Neural cell (in vitro differentiated cells): Measurements from ENCODE around the gene RGS14. TPM values are rescaled to one million over a fixed set of nuclear protein-coding genes. Genes with fewer than 3 reads are reported as not detected.

Source experiments
- H2AFZ ChIP-seq: fragments of 200-600, 300-800 bp; sonication (generic), shearing (Covaris generic); 2 replicates; pipeline ENCODE4 v1.6.0; 2014; ENCODE audit warnings: low read depth, mild to moderate bottlenecking, antibody characterized with exemption, low read length, moderate library complexity
- H3F3A ChIP-seq: fragments of 200-600 bp; shearing (Covaris generic); 2 replicates; pipeline ENCODE4 v1.6.1; 2016; ENCODE audit warnings: mild to moderate bottlenecking, moderate library complexity, mixed read lengths, antibody characterized with exemption, low read length; ENCODE audit not compliant: insufficient read depth, poor library complexity, severe bottlenecking
- H3K27ac ChIP-seq: fragments of 200-600, 300-800 bp; sonication (generic), shearing (Covaris generic); 2 replicates; pipeline ENCODE4 v1.5.1; 2014; ENCODE audit warnings: mild to moderate bottlenecking, low read length, moderate library complexity
- H3K27me3 ChIP-seq: fragments of 300-800, 200-600 bp; sonication (generic), shearing (Covaris generic); 2 replicates; pipeline ENCODE4 v1.6.0; 2014; ENCODE audit warnings: mild to moderate bottlenecking, low read depth, low read length, moderate library complexity; ENCODE audit not compliant: insufficient read depth
- H3K36me3 ChIP-seq: fragments of 300-800, 200-600 bp; sonication (generic), shearing (Covaris generic); 2 replicates; pipeline ENCODE4 v1.5.1; 2014; ENCODE audit warnings: mild to moderate bottlenecking, antibody characterized with exemption, low read length, moderate library complexity; ENCODE audit not compliant: insufficient read depth
- H3K4me2 ChIP-seq: fragments of 300-800, 200-600 bp; sonication (generic), shearing (Covaris generic); 2 replicates; pipeline ENCODE4 v1.6.0; 2014; ENCODE audit warnings: mild to moderate bottlenecking, low read length
- H3K4me3 ChIP-seq: fragments of 300-800, 200-600 bp; sonication (generic), shearing (Covaris generic); 2 replicates; pipeline ENCODE4 v1.5.1; 2014; ENCODE audit warnings: mild to moderate bottlenecking, low read length, moderate library complexity
- H3K79me2 ChIP-seq: fragments of 200-600 bp; shearing (Covaris generic); replicated peaks from 2 replicates; pipeline ENCODE4 v1.6.0; 2014; ENCODE audit warnings: mild to moderate bottlenecking, low read length, moderate library complexity; ENCODE audit not compliant: insufficient read depth
- H3K9ac ChIP-seq: fragments of 300-800, 200-600 bp; sonication (generic), shearing (Covaris generic); 2 replicates; pipeline ENCODE4 v1.6.1; 2016; ENCODE audit warnings: mild to moderate bottlenecking, low read length, mixed read lengths
- H3K9me2 ChIP-seq: fragments of 200-600 bp; shearing (Covaris generic); 2 replicates; pipeline ENCODE4 v1.6.1; 2016; ENCODE audit warnings: mild to moderate bottlenecking, low read length, mixed read lengths; ENCODE audit not compliant: insufficient read depth
- H3K9me3 ChIP-seq: fragments of 200-600, 300-800 bp; sonication (generic), shearing (Covaris generic); 2 replicates; pipeline ENCODE4 v1.6.1; 2016; ENCODE audit warnings: mild to moderate bottlenecking, mixed run types, low read length, moderate library complexity, mixed read lengths
- H4K20me1 ChIP-seq: fragments of 200-600 bp; shearing (Covaris generic); 2 replicates; pipeline ENCODE4 v1.6.1; 2016; ENCODE audit warnings: mild to moderate bottlenecking, mixed run types; ENCODE audit not compliant: insufficient read depth
- CTCF ChIP-seq: fragments of 450-650 bp; IDR thresholded peaks from 2 replicates; pipeline ENCODE4 v1.5.1; 2014; ENCODE audit warnings: antibody characterized with exemption, mild to moderate bottlenecking, moderate library complexity; ENCODE audit not compliant: poor library complexity, severe bottlenecking
- EP300 ChIP-seq: fragments of 450-650 bp; conservative IDR thresholded peaks from 2 replicates; pipeline ENCODE4 v1.6.1; 2014; ENCODE audit warnings: antibody characterized with exemption, mild to moderate bottlenecking, moderate library complexity; ENCODE audit not compliant: poor library complexity, severe bottlenecking
- EZH2 ChIP-seq: fragments of 200-600, 300-800 bp; shearing (Covaris generic), sonication (generic); IDR thresholded peaks from 2 replicates; pipeline ENCODE4 v1.6.1; 2014; ENCODE audit warnings: antibody characterized with exemption, low read length, borderline replicate concordance, mild to moderate bottlenecking; ENCODE audit not compliant: insufficient read depth, poor library complexity, severe bottlenecking
- MXI1 ChIP-seq: fragments of 450-650 bp; conservative IDR thresholded peaks from 2 replicates; pipeline ENCODE4 v1.6.1; 2014; ENCODE audit warnings: antibody characterized with exemption, mild to moderate bottlenecking; ENCODE audit not compliant: poor library complexity, severe bottlenecking
- POLR2AphosphoS5 ChIP-seq: IDR thresholded peaks from 2 replicates; pipeline ENCODE4 v1.6.1; 2012
- RAD21 ChIP-seq: fragments of 450-650 bp; conservative IDR thresholded peaks from 2 replicates; pipeline ENCODE4 v1.6.1; 2014; ENCODE audit warnings: antibody characterized with exemption, mild to moderate bottlenecking, moderate library complexity
- SMC3 ChIP-seq: fragments of 450-650 bp; conservative IDR thresholded peaks from 2 replicates; pipeline ENCODE4 v1.6.1; 2014; ENCODE audit warnings: antibody characterized with exemption, mild to moderate bottlenecking, moderate library complexity; ENCODE audit not compliant: poor library complexity
- TAF1 ChIP-seq: IDR thresholded peaks from 2 replicates; pipeline ENCODE4 v1.6.1; 2012; ENCODE audit warnings: low read depth
- polyA plus RNA-seq: library from polyadenylated mRNA; depleted of rRNA; stranded (reverse); fragments of >200 nt; gene quantifications from 2 replicates; pipeline ENCODE4 v1.2.3, GENCODE V29; 2014
- TF ChIP-seq, protein P1 (sequence below): IDR thresholded peaks from 2 replicates; pipeline ENCODE4 v1.6.1; 2012; ENCODE audit warnings: borderline replicate concordance

RGS14 gene
- polyA plus RNA-seq, 1 donor from 2014 or later, result 32.3 TPM

DNA sequence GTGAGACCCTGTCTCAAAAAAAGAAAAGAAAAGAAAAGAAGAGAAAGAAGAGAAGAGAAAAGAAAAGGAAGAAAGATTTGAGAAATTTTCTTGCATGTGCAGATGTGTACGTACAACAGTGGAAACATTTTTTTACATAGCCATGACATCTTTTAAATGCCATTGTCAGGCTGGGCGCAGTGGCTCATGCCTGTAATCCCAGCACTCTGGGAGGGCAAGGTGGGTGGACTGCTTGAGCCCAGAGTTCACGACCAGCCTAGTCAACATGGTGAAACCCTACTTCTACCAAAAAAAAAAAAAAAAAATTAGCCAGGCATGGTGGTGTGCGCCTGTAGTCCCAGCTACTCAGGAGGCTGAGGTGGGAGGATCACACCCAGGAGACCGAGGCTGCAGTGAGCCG is 12.8 kb upstream of the RGS14 start:
- H3F3A ChIP-seq, result no peaks in the 10 kb centered on the region
- H3K27ac ChIP-seq, result no peak overlapping the region
- H3K9me2 ChIP-seq, result no peaks in the 10 kb centered on the region
- no peak overlapping the region for H3K9ac ChIP-seq
- no peaks in the 10 kb centered on the region for H3K27me3 ChIP-seq
- no peak overlapping the region for H2AFZ ChIP-seq
- H3K79me2 ChIP-seq, result peaks cover 44% of the 10 kb centered on the region
- no peak overlapping the region for H3K4me2 ChIP-seq
- H4K20me1 ChIP-seq, result no peaks in the 10 kb centered on the region
- no peak overlapping the region for H3K4me3 ChIP-seq
- H3K36me3 ChIP-seq, result no peaks in the 10 kb centered on the region
- TF ChIP-seq, protein P1, sequence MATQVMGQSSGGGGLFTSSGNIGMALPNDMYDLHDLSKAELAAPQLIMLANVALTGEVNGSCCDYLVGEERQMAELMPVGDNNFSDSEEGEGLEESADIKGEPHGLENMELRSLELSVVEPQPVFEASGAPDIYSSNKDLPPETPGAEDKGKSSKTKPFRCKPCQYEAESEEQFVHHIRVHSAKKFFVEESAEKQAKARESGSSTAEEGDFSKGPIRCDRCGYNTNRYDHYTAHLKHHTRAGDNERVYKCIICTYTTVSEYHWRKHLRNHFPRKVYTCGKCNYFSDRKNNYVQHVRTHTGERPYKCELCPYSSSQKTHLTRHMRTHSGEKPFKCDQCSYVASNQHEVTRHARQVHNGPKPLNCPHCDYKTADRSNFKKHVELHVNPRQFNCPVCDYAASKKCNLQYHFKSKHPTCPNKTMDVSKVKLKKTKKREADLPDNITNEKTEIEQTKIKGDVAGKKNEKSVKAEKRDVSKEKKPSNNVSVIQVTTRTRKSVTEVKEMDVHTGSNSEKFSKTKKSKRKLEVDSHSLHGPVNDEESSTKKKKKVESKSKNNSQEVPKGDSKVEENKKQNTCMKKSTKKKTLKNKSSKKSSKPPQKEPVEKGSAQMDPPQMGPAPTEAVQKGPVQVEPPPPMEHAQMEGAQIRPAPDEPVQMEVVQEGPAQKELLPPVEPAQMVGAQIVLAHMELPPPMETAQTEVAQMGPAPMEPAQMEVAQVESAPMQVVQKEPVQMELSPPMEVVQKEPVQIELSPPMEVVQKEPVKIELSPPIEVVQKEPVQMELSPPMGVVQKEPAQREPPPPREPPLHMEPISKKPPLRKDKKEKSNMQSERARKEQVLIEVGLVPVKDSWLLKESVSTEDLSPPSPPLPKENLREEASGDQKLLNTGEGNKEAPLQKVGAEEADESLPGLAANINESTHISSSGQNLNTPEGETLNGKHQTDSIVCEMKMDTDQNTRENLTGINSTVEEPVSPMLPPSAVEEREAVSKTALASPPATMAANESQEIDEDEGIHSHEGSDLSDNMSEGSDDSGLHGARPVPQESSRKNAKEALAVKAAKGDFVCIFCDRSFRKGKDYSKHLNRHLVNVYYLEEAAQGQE, result no peak
- TF ChIP-seq EP300, result no peak
- no peak for TF ChIP-seq TAF1
- no peak for TF ChIP-seq SMC3
- no peak for TF ChIP-seq EZH2
- no peak for TF ChIP-seq CTCF
- no peak for TF ChIP-seq MXI1
- no peak for TF ChIP-seq POLR2AphosphoS5
- TF ChIP-seq RAD21, result no peak
- no peaks in the 10 kb centered on the region for H3K9me3 ChIP-seq

GRCh38 chr5:177346820-177347219 is 10.9 kb upstream of the RGS14 start:
- Histone ChIP-seq H3K9me3 (no peaks in the 10 kb centered on the region), H2AFZ (no peak overlapping the region), H3F3A (no peaks in the 10 kb centered on the region), H3K27me3 (no peaks in the 10 kb centered on the region), H3K9me2 (no peaks in the 10 kb centered on the region), H3K4me3 (no peak overlapping the region), H3K9ac (no peak overlapping the region), H4K20me1 (no peaks in the 10 kb centered on the region), H3K27ac (no peak overlapping the region), H3K79me2 (peaks cover 51% of the 10 kb centered on the region), H3K4me2 (no peak overlapping the region), H3K36me3 (no peaks in the 10 kb centered on the region)
- TF ChIP-seq MXI1 (no peak), RAD21 (no peak), POLR2AphosphoS5 (no peak), SMC3 (no peak), EP300 (no peak), TAF1 (no peak), CTCF (no peak), EZH2 (no peak)
- TF ChIP-seq, protein P1, result no peak
